NCI-H2227 (cell line): ENCODE data around the gene RHCG.

Experiments used
- DNase-seq: peaks from one replicate; lab custom pipeline; 2025; ENCODE audit not compliant: unreplicated experiment; lab: John Stamatoyannopoulos, UW

The RHCG gene

GRCh38 chr15:89496155-89497098 is at the start of gene RHCG:
RHCG (minus strand) TSS chr15:89496583; CDS start chr15:89496544, 39 bp downstream.
- DNase-seq = peak; percentile 81

- DNase-seq = no peak
Observed at GRCh38 chr15:89543389-89543788, 47.0 kb upstream of the RHCG start.

- DNase-seq = no peak
Observed at GRCh38 chr15:89542369-89542768, 46.0 kb upstream of the RHCG start.

GRCh38 chr15:89539027-89539426 is 42.6 kb upstream of the RHCG start:
- DNase-seq = no peak

- DNase-seq = no peak
Observed at GRCh38 chr15:89533861-89534544, 37.6 kb upstream of the RHCG start.

- no peak for DNase-seq
Observed at GRCh38 chr15:89531796-89532537, 35.6 kb upstream of the RHCG start.

GRCh38 chr15:89530976-89531375 is 34.6 kb upstream of the RHCG start:
- no peak for DNase-seq

- no peak for DNase-seq
Observed at GRCh38 chr15:89528757-89529352, 32.5 kb upstream of the RHCG start.

- no peak for DNase-seq
Observed at GRCh38 chr15:89526601-89527441, 30.4 kb upstream of the RHCG start.

- DNase-seq = no peak
Observed at GRCh38 chr15:89526181-89526580, 29.8 kb upstream of the RHCG start.

GRCh38 chr15:89524184-89524583 is 27.8 kb upstream of the RHCG start:
- no peak for DNase-seq

- DNase-seq = no peak
Observed at GRCh38 chr15:89523101-89523500, 26.7 kb upstream of the RHCG start.

- no peak for DNase-seq
Observed at GRCh38 chr15:89521605-89522004, 25.2 kb upstream of the RHCG start.

- no peak for DNase-seq
Observed at GRCh38 chr15:89515477-89515876, 19.1 kb upstream of the RHCG start.

GRCh38 chr15:89514596-89515406 is 18.4 kb upstream of the RHCG start:
- DNase-seq = no peak

- DNase-seq = no peak
Observed at GRCh38 chr15:89514186-89514585, 17.8 kb upstream of the RHCG start.

- no peak for DNase-seq
Observed at GRCh38 chr15:89513284-89513683, 16.9 kb upstream of the RHCG start.

- DNase-seq = no peak
Observed at GRCh38 chr15:89512631-89513030, 16.2 kb upstream of the RHCG start.

- no peak for DNase-seq
Observed at GRCh38 chr15:89506026-89506686, 9.8 kb upstream of the RHCG start.
